ENCODE measurements around the gene SDF4.
A peak's percentile ranks its signal among the peaks of the same experiment; 100 is the strongest.

SDF4 gene

DNA sequence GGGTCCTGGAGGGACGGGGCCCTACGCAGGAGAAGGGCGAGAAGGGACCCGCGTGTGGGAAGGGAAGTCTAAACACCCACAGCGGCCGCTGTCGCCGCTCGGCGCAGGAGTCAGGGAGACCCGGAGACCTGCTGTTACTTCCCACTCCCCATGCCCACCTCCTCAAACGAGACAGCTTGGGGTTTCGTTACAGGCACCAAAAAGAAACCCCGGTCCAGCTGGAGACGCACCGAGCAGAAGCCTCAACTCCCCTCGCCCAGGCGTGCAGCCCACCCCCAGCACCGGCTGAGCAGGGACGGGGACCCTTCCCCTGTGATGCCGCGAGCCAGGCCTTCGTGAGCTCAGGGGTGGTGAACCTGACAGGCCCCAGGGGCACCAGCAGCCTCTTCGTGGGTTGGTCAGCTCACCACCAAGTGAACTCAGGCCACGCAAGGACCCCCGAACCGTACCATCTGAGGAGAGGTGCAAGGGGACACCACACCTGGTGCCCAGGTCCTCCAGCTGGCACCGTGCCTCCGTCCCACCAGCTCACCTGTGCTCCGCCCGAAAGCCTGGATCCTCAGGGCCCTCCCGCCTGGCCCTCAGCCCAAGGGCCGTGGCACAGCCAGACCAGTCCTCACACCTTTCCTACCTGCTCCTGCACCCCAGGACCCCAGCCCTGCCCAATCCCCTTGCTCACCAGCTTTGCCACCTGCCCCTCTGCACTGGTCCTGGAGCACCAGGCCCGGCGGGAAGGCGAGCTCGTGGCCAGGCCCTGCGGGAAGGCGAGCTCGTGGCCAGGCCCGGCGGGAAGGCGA lies 5.0 kb downstream of the SDF4 start:
- DNase-seq: no peak

DNA sequence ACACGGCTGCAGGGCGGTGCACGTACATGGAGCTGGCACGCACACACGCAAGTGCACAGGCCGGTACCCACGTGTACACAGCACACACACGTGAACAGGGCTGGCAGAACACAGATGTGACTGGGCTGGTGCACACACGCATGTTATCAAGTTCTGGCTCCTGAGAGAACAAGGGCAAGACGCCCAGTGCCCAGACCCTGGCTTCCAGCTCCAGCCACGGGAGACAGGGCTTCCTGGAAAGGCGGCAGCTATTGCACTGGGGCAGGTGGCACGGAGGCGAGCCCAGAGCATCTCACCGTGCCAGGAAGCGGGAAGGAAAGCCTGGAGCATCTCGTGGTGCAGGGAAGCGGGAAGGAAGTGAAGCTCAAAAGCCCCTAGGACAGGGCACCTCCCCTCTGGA lies 5.9 kb downstream of the SDF4 start:
- DNase-seq: no peak

GRCh38 chr1:1225238-1225845 lies 6.5 kb downstream of the SDF4 start:
- no peak for DNase-seq

- no peak for DNase-seq
These were observed 7.9 kb downstream of the SDF4 start for GRCh38 chr1:1223891-1224290.

- no peak for DNase-seq
These were observed 8.5 kb downstream of the SDF4 start for GRCh38 chr1:1223321-1223720.

GRCh38 chr1:1222575-1223225 lies 9.1 kb downstream of the SDF4 start:
- no peak for DNase-seq

- no peak for DNase-seq
These were observed 9.8 kb downstream of the SDF4 start for GRCh38 chr1:1221887-1222574.

GRCh38 chr1:1220197-1220596 lies 11.6 kb downstream of the SDF4 start:
- no peak for DNase-seq

GRCh38 chr1:1219341-1219740 lies 12.5 kb downstream of the SDF4 start:
- no peak for DNase-seq

DNA sequence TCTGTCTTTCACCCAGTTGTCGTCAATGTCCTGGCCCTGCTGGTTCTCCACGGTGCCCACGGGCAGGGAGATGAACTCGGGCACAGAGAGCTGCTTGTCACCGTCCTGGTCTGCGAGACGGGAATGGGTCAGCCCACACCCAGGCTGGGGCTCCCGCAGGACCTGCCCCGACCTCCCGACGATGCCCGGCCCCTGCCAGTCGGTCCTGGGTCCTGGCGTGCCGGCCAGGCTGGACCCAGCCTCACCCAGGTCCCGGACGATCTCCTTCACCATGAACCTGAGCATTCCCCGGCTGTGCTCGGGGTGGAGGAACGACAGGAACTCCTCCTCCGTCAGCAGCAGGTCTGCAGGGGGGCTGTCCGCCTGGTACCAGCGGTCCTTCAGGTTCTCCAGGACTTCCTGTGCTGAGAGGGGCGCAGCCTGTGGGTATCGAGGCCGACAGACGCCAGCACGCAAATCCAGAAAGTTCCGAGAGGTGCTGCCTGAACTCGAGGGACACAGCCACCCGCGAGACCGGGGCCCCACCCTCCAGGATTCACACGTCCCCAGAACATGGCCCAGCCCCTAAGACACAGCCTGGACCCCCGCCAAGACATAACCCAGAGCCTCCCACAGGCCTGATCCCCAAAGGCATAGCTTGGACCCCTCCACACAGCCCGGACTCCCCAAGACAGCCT lies 13.1 kb downstream of the SDF4 start:
- DNase-seq: no peak

DNA sequence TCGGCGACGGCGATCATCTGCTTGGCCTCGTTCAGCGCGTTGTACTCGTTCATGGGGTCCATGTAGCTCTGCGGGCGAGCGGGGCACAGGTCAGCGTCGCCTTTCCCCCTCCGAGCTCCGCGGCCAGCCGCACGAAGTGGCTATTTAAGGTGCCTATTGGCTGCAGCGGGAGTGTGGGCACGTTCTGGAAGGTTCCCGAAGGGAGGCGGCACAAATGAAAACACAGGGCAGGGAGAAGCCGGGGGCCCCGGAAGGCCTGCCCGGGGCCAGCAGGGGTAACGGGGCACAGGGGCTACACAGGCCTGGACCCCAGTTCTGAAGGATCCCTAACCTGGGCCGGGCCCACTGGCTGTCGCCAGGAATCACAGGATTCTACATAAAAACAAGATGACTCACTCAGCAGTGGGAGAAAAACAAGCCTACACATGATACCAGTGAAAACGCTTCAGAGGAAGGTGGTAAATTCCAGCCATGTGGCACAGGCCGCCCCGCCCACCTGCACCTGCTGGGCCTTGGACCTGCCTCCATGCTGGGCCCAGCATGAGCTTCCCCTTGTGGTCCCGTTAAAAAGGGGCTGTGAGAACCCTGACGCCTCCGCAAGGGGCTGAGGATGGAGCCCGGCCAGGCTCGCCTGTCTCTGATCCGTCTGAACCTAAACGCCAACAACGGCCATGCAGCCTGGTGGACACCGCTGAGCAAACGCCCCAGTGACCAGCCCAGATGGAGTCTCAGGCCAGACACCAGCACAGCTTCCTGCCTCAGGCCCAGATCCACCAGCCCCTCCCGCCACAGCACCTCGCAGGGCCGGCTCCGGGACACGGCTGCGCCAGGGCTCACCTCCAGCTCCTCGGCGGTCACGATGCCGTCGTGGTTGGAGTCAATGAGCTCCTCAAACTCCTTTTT lies 13.9 kb downstream of the SDF4 start:
- no peak for DNase-seq

- no peak for DNase-seq
These were observed 14.8 kb downstream of the SDF4 start for GRCh38 chr1:1216770-1217620.

DNA sequence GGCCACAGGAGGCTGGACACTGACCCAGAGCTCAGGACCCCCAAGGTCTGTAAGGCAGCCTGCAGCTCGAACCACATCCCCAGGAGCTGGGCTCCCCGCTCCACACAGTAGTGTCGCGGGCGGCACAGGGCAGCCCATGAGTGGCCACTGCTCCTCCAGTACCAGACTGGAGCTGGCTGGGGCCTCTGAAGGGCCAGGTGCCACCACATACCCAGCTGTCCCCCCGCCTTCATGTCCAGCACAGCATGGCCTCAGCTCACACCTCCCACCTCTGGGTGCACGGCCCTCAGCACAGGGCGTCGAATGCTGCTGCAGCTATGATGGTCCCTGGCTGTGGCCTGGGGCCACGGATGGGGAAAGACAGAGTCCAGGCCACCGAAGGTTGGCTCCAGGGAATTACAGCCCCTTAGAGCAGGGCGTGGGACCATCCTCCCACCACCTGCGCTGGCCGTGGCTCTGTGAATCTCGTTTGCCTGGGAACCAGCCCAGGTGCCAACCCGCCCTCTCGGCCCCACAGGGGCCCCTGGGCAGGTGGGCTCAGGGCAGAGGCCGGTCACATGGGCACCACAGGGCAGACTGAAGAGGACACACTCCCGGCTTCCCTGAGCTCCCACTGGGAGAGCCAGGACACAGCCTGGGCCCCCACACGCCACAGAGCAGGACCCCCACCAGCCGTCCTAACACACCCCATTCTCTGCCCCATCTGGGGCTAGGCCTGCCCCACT lies 15.8 kb downstream of the SDF4 start:
- no peak for DNase-seq

DNA sequence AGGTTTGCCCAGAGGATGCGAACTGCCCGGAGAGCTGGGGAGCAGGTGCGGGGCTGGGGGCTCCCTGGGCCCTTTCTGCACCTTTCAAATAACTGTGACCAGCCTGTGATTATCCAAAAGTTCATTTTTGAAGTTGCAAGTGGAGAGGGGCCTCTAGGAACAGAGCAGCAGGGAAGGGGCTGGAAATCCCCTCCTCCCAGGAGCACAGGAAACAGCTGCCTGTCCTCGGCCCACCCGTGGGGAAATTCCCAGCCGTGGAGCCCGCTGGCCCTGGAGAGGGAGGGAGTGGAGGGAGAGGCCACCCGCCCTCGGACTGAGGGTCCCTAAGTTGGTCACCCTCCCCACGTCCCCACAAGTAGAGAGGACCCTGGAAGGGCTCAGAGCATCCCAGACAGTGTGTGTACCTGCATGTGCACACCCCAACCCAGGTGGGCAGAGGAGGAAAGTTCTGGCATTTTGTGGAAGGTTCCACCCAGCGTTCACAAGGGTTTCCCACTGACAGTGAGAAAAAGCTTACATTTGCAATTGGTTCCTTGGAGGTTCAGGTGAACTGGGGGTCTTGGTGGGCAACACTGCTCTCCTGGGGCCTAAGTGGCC lies 16.6 kb downstream of the SDF4 start:
- no peak for DNase-seq

DNA sequence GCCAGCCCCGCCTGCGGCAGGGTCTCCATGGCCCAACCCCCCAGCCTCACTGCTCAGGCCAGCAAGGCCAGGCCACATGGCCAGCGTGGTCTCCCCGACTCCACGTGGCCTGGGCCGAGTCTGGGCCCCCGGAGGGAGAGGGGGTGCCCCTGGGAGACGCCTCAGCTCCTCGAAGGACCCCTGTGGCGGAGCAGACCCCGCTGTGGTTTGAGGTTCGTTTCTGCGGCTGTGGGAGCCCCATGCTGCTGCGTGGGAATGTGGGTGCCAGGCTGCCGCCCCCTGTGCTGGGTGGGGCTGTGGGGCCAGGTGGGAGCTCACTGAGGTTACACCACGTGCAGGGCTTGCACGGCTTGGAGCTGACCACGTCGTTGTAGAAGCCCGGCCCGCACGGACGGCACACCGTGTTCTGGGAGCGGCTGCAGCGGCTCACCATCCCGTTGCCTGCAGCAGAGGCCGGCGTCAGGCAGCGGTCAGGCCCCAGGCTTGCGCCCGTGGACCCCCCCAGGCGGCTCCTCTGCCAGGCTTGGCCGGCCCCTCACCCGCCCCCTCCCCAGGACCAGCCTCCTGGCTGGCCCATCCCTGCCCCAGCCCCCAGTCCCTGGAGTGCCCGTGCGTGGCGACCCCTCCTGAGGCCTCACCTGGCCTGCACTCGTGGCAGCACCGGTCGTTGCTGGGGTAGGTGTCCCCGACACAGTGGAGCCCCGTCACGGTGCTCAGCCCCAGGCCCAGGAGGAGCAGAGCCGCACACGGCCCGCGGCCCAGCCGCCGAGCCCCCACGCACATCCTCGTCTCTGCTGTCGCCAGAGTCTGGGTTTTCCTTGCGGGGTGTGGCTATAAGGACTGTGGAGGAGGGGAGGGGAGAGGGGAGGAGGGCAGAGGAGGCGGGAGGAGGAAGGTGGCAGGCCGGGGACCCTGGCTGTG lies 18.2 kb downstream of the SDF4 start, which contains the start of gene TNFRSF4:
TSS of gene TNFRSF4 (minus strand) at position 809 of the 921 bp plus-strand sequence. CDS start at position 783, 26 bp downstream.
- DNase-seq: no peak

GRCh38 chr1:1212780-1213344 lies 18.9 kb downstream of the SDF4 start:
- peak; percentile 53 to 65 for DNase-seq

- no peak for DNase-seq
These were observed 20.0 kb downstream of the SDF4 start for GRCh38 chr1:1211541-1212441.

All from AML-193 (cell line).